IPS DF 6.9 (cell line): ENCODE results near the gene UBE2D4.
"Not testable (repeated sequence)": the region's sequence is repeated elsewhere in the genome, so short reads cannot be mapped to it uniquely, and the experiment has no call there.

Experiments
- DNase-seq: peaks from one replicate; pipeline ENCODE4 v3.0.0-alpha.2; 2013; ENCODE audit warnings: low read depth, low spot score
- H3K27ac ChIP-seq: one replicate; pipeline ENCODE4 v1.5.1; 2013; ENCODE audit warnings: low read length, control low read depth
- H3K27me3 ChIP-seq: 2 replicates; pipeline ENCODE4 v1.6.1; 2013; ENCODE audit warnings: mild to moderate bottlenecking, low read length; ENCODE audit not compliant: control insufficient read depth, insufficient read depth
- H3K36me3 ChIP-seq: 2 replicates; pipeline ENCODE4 v1.6.1; 2013; ENCODE audit warnings: low read length; ENCODE audit not compliant: control insufficient read depth, insufficient read depth
- H3K4me1 ChIP-seq: 2 replicates; pipeline ENCODE4 v1.6.1; 2013; ENCODE audit warnings: low read length; ENCODE audit not compliant: control insufficient read depth, insufficient read depth
- H3K4me3 ChIP-seq: 2 replicates; pipeline ENCODE4 v1.5.1; 2013; ENCODE audit warnings: mild to moderate bottlenecking, low read length
- H3K9me3 ChIP-seq: 2 replicates; pipeline ENCODE4 v1.6.1; 2013; ENCODE audit warnings: low read length, inconsistent platforms; ENCODE audit not compliant: control insufficient read depth, insufficient read depth
- WGBS: extraction: QIAGEN DNeasy Blood & Tissue Kit; methylation state at CpG from one replicate; pipeline ENCODE4 v1.1.7; 2013; ENCODE audit warnings: mixed read lengths, missing lambda C conversion rate; ENCODE audit not compliant: insufficient read length, insufficient coverage; 5-methylcytosine and 5-hydroxymethylcytosine counted together

UBE2D4 gene

GRCh38 chr7:43890468-43890867 is 35.8 kb upstream of the UBE2D4 start:
- DNase-seq: no peak
- Histone ChIP-seq H3K36me3 (no peaks in the 10 kb centered on the region), H3K4me3 (no peak overlapping the region), H3K27ac (no peak overlapping the region), H3K4me1 (no peaks in the 10 kb centered on the region), H3K9me3 (no peaks in the 10 kb centered on the region), H3K27me3 (no peaks in the 10 kb centered on the region)
- WGBS: no CpG with 5 or more reads among the region's 6 CpGs

GRCh38 chr7:43891069-43891955 is 34.9 kb upstream of the UBE2D4 start:
- no peaks in the 10 kb centered on the region for H3K4me1 ChIP-seq
- H3K36me3 ChIP-seq: no peaks in the 10 kb centered on the region
- no peak for DNase-seq
- H3K9me3 ChIP-seq: no peaks in the 10 kb centered on the region
- WGBS: no CpG with 5 or more reads among the region's 12 CpGs
- H3K4me3 ChIP-seq: no peak overlapping the region
- no peak overlapping the region for H3K27ac ChIP-seq
- H3K27me3 ChIP-seq: no peaks in the 10 kb centered on the region

GRCh38 chr7:43895847-43896415 is 30.3 kb upstream of the UBE2D4 start:
- WGBS: no CpG with 5 or more reads among the region's 8 CpGs
- no peaks in the 10 kb centered on the region for H3K36me3 ChIP-seq
- H3K4me1 ChIP-seq: no peaks in the 10 kb centered on the region
- DNase-seq: no peak
- H3K27ac ChIP-seq: no peak overlapping the region
- no peaks in the 10 kb centered on the region for H3K9me3 ChIP-seq
- H3K4me3 ChIP-seq: no peak overlapping the region
- no peaks in the 10 kb centered on the region for H3K27me3 ChIP-seq

- not testable (repeated sequence) for H3K27ac ChIP-seq, H3K36me3 ChIP-seq, H3K4me3 ChIP-seq, DNase-seq, H3K27me3 ChIP-seq, H3K4me1 ChIP-seq, H3K9me3 ChIP-seq
- WGBS: no CpG with 5 or more reads among the region's 2 CpGs
Measured at GRCh38 chr7:43898571-43898970, 27.7 kb upstream of the UBE2D4 start.

- WGBS: no CpG with 5 or more reads among the region's 5 CpGs
Measured at GRCh38 chr7:43902542-43903054, 23.6 kb upstream of the UBE2D4 start.

GRCh38 chr7:43904533-43905208 is 21.6 kb upstream of the UBE2D4 start:
- Histone ChIP-seq H3K4me1 (peaks cover 7% of the 10 kb centered on the region), H3K36me3 (no peaks in the 10 kb centered on the region), H3K4me3 (no peak overlapping the region), H3K27ac (no peak overlapping the region), H3K9me3 (no peaks in the 10 kb centered on the region), H3K27me3 (no peaks in the 10 kb centered on the region)
- no peak for DNase-seq
- no CpG with 5 or more reads among the region's 5 CpGs for WGBS

More at GRCh38 chr7:43902542-43903054, 23.6 kb upstream of the UBE2D4 start:
- no peak for DNase-seq
- Histone ChIP-seq H3K9me3 (no peaks in the 10 kb centered on the region), H3K36me3 (no peaks in the 10 kb centered on the region), H3K27ac (no peak overlapping the region), H3K4me1 (peaks cover 7% of the 10 kb centered on the region), H3K27me3 (no peaks in the 10 kb centered on the region), H3K4me3 (no peak overlapping the region)

GRCh38 chr7:43905209-43905946 is 20.9 kb upstream of the UBE2D4 start:
- DNase-seq: no peak
- WGBS: no CpG with 5 or more reads among the region's 8 CpGs
- no peaks in the 10 kb centered on the region for H3K9me3 ChIP-seq
- no peak overlapping the region for H3K27ac ChIP-seq
- peaks cover 7% of the 10 kb centered on the region for H3K4me1 ChIP-seq
- H3K36me3 ChIP-seq: no peaks in the 10 kb centered on the region
- no peak overlapping the region; the same call in 1 of the 2 replicates for H3K4me3 ChIP-seq
- H3K27me3 ChIP-seq: no peaks in the 10 kb centered on the region

- H3K36me3 ChIP-seq: no peaks in the 10 kb centered on the region
- no peak for DNase-seq
- no peak overlapping the region for H3K27ac ChIP-seq
- WGBS: no CpG with 5 or more reads among the region's 43 CpGs
- no peaks in the 10 kb centered on the region for H3K27me3 ChIP-seq
- peak overlapping the region; percentile 69; the same call in 1 of the 2 replicates for H3K4me3 ChIP-seq
- peaks cover 7% of the 10 kb centered on the region for H3K4me1 ChIP-seq
- no peaks in the 10 kb centered on the region for H3K9me3 ChIP-seq
Measured at GRCh38 chr7:43905956-43906330, 20.3 kb upstream of the UBE2D4 start.

- peaks cover 4% of the 10 kb centered on the region for H3K4me1 ChIP-seq
- H3K4me3 ChIP-seq: peak within 1 kb of the TSS; percentile 69
- H3K27ac ChIP-seq: no peak within 1 kb of the TSS
- no peak for DNase-seq
- no CpG with 5 or more reads among the region's 73 CpGs for WGBS
- H3K36me3 ChIP-seq: no peaks in the 10 kb centered on the region
- no peaks in the 10 kb centered on the region for H3K9me3 ChIP-seq
- H3K27me3 ChIP-seq: no peaks in the 10 kb centered on the region
Measured at GRCh38 chr7:43906331-43907010, 19.8 kb upstream of the UBE2D4 start, which contains the start of gene URGCP. TSS of gene URGCP (minus strand) at chr7:43906596. CDS start at chr7:43906575, 21 bp downstream.
